ENCODE data around the gene ZNF614.
"Not testable (repeated sequence)": the region's sequence is repeated elsewhere in the genome, so short reads cannot be mapped to it uniquely, and the experiment has no call there.

Gene ZNF614
- total RNA-seq: 26.5 to 32.3 reads per million in 2 experiments

DNA sequence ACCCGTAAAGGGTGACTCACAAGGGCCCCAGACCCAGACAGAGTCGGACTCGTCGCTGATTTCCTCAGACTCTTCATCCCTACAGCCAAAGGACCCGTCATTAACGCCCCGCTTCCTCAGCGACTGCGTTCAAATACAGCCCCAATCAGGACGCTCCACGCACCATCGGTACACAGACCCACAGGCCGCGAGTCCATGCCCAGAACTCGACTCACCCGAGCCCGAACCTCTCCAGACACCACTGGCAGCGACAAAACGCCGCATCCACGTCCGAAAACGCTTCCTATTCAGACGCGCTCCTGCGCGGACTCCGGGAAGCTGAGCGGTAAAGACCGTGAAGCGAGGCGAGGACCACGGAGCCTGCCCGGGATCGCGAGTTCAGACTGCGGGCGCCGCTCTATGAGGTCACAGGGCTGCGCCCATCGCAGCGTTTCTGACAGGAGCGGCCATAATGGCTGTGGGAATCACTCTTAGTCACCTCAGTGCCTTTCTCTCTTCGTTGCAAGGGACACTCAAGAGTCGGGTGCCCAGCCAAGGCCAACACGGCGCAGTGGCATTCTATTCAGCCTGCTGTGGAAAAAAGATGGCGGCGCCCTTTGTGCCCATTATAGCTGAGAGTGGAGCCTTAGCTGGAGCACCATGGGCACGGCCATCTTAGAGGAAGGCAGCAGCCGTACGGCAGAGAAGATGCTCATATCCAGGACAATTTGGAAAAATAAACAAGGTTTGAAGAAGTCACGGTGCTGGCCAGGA, at the start of gene ZNF614:
ZNF614 (minus strand) TSS at position 353 of the 753 bp plus-strand sequence. CDS start 2,634 bp downstream, outside the sequence.
- DNase-seq (ENCODE audit: low read depth): peak; percentile 71

DNA sequence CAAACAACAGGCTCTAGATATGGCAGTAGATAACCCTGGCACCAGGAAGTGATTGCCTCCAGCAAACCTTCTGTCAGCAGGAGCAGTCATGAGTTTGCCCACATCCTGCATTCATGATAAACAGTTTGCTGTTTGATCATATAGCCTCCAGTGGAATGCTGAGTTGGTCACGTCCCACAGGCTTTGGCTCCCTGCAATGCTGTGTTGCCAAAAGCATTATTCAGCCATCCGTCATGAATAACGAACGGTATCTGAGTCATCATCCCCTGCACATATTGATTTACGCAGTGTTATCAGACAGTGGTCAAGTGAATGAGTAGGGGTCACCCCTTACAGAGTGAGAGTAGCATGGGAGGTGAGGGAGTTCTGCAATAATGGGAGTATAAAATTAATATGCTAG, 42.3 kb upstream of the ZNF614 start:
- DNase-seq (ENCODE audit: low read depth): no peak

DNA sequence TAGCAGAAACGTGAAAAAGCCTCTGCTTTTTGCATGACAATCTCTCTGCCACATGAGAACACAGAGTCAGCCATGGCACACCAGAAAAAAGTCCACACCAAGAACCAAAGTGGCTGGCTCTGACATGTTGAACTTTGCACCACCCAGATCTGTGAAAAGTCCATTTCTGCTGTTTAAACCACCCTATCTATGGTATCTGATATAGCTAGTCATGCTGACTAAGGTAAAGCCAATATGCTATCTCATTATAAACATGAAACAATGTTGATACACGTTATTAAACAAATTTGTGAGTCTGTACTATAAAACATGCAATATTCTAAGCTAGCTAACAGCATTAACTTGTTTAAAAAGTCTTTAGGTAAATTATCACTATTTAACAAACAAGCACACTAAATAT, 41.5 kb upstream of the ZNF614 start:
- DNase-seq (ENCODE audit: low read depth): no peak

DNA sequence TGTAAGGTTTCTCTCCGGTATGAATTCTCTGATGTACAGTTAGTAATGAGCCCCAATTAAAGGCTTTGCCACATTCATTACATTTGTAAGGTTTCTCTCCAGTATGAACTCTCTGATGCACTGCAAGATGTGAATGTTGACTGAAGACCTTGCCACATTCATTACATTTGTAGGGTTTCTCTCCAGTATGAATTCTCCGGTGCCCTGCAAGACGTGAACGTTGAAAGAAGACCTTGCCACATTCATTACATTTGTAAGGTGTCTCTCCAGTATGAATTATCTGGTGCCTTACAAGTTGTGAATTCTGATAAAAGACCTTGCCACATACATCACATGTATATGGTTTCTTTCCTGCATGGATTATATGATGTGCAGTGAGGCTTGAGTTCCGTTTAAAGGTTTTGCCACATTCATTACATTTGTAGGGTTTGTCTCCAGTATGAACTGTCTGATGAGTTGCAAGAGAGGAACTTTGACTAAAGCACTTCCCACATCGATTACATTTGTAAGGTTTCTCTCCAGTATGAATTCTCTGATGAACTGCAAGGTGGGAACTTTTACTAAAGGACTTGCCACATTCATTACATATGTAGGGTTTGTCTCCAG, 38.2 kb upstream of the ZNF614 start:
- no peak for DNase-seq (ENCODE audit: low read depth)

DNA sequence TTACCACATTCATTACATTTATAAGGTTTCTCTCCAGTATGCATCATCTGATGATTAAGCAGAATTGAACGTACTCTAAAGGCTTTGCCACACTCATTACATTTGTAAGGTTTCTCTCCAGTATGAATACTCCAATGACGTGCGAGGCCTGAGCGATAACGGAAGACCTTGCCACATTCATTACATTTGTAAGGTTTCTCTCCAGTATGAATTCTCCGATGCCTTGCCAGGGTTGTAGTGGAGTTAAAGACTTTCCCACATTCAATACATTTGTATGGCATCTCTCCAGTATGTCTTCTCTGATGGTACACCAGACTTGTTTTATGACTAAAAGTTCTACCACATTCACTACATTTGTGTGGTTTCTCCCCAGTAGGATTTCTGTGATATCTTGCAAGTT, 37.2 kb upstream of the ZNF614 start:
- DNase-seq (ENCODE audit: low read depth): no peak

DNA sequence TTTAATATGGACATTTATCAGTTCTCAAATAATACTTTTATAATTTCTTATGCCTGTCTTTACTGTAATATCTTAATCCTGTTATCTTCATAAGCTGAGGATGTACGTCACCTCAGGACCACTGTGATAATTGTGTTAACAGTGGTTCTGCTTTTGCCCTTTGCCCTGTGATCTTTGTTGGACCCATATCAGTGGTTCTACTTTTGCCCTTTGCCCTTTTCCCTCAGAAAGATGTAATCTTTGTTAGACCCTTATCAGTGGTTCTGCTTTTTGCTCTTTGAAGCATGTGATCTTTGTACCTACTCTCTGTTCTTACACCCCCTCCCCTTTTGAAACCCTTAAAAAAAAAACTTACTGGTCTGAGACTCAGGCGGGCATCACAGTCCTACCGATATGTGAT, 28.3 kb upstream of the ZNF614 start:
- not testable (repeated sequence) for DNase-seq (ENCODE audit: low read depth)

DNA sequence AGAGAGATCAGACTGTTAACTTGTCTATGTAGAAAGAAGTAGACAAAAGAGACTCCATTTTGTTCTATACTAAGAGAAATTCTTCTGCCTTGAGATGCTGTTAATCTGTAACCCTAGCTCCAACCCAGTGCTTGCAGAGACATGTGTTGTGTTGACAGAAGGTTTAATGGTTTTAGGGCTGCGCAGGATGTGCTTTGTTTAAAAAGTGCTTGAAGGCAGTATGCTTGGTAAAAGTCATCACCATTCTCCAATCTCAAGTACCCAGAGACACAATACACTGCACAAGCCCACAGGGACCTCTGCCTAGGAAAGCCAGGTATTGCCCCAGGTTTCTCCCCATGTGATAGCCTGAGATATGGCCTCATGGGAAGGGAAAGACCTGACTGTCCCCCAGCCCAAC, 23.6 kb upstream of the ZNF614 start:
- not testable (repeated sequence) for DNase-seq (ENCODE audit: low read depth)

DNA sequence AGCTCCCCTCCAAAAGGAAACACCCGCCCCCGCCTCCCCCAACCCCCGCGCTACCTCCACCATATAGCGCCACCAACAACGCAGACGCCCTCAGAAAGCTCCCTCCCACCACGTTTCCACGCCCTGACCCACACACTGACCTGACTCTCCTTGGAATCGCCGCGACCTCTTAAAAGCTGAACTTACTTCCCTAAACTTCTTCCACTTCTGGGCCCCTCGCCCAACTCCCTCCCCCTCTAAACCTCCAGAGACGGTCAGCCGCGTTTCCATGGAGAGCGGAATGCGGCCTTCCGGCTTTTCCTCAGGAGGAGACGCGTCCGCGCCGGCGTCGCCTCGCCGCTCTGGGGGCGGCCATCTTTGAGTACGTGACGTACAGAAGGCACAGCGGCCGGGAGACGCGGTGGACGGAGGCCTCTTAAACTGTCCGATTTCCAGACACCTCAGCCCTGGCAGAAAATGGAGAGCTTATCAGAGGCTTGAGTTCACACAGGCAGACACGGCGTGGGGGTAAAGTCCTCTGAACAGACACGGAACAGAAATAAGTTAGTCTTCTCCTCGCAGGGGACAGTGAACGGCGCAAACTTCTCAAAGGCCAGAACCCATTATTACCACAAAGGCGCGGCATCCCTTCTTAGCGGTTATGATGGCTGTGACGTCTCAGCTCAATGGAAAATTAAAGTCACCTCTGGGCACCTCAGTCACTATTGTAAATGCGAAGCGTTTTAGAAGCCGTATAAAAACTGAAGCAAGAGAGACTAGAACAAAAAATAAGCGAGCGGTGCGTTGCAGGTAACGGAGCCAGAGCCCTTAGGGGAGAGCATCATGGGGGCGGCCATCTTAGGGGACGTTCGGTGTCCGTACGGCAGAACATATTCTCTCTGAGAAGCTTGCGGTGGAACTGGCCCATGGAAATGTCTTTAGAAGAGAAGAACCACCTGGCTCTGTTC, 20.6 kb upstream of the ZNF614 start, which contains the start of gene ZNF432:
ZNF432 (minus strand) TSS at position 284 of the 947 bp plus-strand sequence. CDS start 1,970 bp downstream, outside the sequence.
- peak; percentile 69 for DNase-seq (ENCODE audit: low read depth)

DNA sequence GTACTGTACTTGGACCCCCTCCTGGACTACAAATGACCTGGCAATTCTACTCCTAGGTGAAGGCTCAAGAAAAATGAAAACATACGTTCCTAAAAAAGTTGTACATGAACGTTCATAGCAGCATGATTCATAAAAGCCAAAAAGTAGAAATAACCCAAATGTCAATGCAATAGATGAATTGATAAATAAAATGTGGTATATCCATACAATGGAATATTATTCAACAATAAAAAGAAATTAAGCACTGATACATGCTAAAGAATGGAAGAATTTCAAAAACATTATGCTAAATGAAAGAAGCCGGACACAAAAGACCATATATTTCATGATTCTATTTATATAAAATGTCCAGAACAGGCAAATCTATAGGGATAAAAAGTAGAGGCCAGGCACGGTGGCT, 11.0 kb upstream of the ZNF614 start:
- DNase-seq (ENCODE audit: low read depth): no peak

DNA sequence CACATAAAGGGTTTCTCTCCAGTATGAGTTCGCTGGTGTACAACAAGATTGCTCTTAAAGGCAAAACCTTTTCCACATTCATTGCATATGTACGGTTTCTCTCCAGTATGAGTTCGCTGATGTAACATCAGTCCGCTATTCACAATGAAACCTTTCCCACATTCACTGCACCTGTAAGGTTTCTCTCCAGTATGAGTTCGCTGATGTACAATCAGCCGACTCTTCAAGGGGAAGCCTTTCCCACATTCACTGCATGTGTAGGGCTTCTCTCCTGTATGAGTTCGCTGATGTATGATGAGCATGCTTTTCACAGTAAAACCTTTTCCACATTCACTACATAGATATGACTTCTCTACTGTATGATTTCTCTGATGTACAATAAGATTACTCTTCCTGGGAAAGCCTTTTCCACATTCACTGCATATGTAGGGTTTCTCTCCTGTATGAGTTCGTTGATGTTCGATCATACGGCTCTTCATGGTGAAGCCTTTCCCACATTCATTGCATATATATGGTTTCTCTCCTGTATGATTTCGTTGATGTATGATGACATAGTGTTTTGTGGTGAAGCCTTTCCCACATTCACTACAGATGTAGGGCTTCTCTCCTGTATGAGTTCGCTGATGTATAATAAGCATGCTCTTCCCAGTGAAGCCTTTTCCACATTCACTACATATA, 6.0 kb upstream of the ZNF614 start:
- DNase-seq (ENCODE audit: low read depth): no peak

DNA sequence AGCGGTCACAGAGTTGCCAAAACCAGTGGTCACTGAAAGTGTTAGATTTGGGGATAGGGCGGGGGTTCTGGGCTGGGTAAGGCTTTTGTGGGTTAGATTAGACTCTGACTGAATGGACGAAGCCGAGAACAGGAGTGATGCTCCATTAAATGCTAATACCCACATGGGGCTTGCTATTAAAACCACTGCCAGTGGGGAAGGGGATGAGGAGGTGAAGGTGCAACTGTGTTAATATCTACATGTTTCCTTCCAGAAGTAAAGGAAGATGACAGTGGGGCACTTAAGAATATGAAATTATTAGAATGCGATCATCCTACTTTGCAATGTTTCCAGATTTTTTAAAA, 573 bp upstream of the ZNF614 start:
- DNase-seq (ENCODE audit: low read depth): no peak

DNA sequence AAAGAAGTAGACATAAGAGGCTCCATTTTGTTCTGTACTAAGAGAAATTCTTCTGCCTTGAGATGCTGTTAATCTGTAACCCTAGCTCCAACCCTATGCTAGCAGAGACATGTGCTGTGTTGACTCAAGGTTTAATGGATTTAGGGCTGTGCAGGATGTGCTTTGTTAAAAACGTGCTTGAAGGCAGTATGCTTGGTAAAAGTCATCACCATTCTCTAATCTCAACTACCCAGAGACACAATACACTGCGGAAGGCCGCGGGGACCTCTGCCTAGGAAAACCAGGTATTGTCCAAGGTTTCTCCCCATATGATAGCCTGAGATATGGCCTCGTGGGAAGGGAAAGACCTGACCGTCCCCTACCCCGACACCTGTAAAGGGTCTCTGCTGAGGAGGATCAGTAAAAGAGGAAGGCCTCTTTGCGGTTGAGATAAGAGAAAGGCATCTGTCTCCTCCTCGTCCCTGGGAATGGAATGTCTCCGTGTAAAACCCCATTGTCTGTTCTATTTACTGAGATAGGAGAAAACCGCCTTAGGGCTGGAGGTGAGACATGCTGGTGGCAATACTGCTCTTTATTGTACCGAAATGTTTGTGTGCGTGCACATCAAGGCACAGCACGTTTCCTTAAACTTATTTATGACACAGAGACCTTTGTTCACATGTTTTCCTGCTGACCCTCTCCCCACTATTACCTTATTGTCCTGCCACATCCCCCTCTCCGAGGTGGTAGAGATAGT, 1.8 kb downstream of the ZNF614 start:
- DNase-seq (ENCODE audit: low read depth): not testable (repeated sequence)

DNA sequence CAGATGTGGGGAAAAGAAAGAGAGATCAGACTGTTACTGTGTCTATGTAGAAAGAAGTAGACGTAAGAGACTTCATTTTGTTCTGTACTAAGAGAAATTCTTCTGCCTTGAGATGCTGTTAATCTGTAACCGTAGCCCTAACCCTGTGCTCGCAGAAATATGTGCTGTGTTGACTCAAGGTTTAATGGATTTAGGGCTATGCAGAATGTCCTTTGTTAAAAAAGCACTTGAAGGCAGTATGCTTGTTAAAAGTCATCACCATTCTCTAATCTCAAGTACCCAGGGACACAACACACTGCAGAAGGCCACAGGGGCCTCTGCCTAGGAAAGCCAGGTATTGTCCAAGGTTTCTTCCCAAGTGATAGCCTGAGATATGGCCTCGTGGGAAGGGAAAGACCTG, 3.7 kb downstream of the ZNF614 start:
- not testable (repeated sequence) for DNase-seq (ENCODE audit: low read depth)

DNA sequence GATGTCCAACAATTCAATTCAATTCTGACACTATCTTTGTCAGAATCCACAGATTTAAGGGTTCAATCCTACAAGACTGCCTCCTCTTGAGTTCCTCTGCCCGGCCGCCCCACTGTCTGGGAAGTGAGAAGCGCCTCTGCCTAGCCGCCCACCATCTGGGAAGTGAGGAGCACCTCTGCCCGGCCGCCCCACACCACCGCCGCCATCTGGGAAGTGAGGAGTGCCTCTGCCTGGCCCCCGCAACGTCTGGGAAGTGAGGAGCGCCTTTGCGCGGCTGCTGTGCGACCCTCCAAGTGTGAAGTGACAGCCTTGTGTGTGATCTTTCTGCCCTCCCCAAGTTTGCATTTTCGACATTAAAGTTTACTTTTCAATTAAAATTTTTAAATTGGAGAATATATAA, 6.0 kb downstream of the ZNF614 start:
- no peak for DNase-seq (ENCODE audit: low read depth)

DNA sequence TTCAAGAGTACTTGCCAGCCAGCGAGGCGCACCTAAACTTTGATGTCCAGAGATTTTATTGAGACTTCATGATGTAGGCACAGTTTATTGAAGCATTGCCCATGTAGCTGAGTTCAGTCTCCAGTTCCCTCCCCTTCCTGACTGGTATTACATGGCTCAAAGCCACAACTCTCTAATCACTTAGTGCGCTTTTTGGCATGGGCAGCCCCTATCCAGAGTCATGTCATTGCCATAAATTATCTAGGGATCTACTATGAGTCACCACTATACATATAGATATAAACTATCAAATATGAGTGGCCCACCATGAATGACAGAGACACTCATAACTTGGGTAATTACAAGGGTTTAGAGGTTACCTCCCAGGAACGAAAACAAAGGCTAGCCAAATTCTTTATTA, 7.7 kb downstream of the ZNF614 start:
- no peak for DNase-seq (ENCODE audit: low read depth)

DNA sequence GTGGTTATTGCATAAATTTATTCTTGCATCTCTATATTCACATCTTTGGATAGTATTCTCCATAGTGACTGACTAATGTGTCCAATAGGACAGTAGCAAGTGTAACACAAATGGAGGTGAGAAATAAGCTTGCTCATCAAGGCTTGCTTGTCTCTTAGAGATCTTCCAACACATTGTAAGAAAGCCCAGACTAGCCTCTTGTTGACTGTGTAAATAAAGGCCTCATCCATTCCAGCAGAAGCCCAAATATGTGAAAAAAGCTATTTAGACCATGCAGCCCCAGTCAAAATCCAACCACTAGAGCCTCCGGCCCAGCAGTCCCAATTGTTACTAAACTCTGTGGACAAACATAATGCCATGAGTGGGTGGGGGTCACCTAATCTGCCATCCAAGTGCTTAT, 17.5 kb downstream of the ZNF614 start:
- DNase-seq (ENCODE audit: low read depth): no peak

DNA sequence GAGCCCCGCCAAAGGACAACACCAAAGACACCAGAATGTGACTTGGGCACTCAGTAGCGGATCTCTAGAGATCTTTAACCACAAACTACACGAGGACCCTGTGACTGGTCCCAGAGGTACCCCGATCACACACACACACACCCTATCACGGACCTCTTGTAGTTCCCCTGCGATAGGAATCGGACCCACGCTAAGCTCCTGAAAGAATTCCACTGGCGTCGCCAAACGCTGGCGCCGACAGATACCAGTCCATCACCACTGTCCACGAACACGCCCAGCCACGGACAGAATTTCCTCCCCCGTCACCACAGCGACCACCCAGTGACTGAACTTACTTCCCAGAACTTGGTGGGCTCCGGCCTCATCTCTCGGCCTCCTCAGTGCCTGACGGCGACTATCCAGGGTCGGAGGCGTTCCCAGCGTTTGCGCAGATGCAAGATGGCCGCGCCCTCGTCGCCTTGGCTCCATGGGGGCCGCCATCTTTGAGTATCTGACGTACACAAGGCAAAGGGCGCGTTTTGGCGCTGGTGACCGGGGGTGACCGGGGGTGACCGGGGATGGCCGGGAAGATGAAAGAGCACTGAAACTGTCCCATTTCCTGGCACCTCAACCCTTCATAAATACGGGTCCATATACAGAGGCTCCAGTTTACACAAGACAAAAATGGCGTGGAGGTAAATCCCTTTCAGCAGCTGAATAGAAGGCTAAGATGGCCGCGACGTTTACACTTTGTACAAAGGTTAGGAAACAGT, 20.2 kb downstream of the ZNF614 start, which contains the start of gene ZNF615:
ZNF615 (minus strand) TSS at position 406 of the 752 bp plus-strand sequence. CDS start 4,500 bp downstream, outside the sequence.
- peak; percentile 71 for DNase-seq (ENCODE audit: low read depth)

DNA sequence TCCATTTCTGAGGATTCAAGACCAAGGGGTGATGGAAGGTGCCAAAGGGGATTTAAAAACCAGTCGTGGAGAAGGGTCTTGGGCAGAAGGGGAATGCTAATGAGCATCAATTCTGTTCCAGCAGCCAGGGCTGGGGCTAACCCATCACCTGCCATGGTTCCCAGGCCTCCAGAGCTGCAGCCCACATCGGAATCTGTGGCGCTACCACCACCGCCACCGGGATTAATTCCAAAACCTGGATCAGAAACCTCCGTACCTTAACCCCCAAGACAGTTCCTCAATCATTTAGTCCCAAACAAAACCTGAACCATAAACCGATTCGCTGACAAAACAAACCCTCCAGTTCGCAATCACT, 20.8 kb downstream of the ZNF614 start:
- DNase-seq (ENCODE audit: low read depth): no peak

DNA sequence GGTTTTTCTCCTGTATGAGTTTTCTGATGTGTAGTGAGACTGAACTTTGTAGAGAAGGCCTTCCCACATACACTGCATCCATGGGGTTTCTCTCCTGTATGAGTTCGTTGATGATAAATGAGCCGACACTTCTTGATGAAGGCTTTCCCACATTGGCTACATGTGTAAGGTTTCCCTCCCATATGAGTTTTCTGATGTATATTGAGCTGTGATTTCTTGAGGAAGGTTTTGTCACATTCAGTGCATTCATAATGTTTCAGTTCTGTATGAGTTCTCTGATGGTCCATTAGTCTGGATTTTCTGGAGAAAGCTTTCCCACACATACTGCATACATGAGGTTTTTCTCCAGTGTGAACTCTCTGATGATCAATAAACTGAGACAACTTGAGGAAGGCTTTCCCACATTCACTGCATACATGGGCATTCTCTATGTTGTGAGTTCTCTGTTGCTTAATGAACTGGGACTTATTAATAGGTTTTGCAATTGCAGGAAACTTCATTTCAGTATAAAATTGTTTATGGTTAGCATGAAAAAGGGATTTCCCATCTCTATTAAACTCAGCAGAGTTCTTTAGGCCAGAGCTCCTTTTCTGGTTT, 34.0 kb downstream of the ZNF614 start:
- DNase-seq (ENCODE audit: low read depth): no peak

DNA sequence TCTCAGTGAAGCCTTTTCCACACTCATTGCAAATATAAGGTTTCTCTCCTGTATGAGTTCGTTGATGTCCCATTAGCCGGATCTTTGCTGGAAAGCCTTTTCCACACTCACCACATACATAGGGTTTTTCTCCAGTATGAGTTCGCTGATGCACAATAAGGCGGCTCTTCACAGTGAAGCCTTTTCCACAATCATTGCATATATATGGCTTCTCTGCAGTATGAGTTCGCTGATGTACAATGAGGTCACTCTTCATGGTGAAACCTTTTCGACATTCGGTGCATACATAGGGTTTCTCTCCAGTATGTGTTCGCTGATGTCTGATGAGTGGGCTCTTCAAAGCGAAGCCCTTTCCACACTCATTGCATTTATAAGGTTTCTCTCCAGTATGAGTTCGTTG, 34.8 kb downstream of the ZNF614 start:
- DNase-seq (ENCODE audit: low read depth): no peak
